Measurements from ENCODE around the gene APEX2.
"Not testable (repeated sequence)": the region's sequence is repeated elsewhere in the genome, so short reads cannot be mapped to it uniquely, and the experiment has no call there.

APEX2 gene, protein sequence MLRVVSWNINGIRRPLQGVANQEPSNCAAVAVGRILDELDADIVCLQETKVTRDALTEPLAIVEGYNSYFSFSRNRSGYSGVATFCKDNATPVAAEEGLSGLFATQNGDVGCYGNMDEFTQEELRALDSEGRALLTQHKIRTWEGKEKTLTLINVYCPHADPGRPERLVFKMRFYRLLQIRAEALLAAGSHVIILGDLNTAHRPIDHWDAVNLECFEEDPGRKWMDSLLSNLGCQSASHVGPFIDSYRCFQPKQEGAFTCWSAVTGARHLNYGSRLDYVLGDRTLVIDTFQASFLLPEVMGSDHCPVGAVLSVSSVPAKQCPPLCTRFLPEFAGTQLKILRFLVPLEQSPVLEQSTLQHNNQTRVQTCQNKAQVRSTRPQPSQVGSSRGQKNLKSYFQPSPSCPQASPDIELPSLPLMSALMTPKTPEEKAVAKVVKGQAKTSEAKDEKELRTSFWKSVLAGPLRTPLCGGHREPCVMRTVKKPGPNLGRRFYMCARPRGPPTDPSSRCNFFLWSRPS

DNA sequence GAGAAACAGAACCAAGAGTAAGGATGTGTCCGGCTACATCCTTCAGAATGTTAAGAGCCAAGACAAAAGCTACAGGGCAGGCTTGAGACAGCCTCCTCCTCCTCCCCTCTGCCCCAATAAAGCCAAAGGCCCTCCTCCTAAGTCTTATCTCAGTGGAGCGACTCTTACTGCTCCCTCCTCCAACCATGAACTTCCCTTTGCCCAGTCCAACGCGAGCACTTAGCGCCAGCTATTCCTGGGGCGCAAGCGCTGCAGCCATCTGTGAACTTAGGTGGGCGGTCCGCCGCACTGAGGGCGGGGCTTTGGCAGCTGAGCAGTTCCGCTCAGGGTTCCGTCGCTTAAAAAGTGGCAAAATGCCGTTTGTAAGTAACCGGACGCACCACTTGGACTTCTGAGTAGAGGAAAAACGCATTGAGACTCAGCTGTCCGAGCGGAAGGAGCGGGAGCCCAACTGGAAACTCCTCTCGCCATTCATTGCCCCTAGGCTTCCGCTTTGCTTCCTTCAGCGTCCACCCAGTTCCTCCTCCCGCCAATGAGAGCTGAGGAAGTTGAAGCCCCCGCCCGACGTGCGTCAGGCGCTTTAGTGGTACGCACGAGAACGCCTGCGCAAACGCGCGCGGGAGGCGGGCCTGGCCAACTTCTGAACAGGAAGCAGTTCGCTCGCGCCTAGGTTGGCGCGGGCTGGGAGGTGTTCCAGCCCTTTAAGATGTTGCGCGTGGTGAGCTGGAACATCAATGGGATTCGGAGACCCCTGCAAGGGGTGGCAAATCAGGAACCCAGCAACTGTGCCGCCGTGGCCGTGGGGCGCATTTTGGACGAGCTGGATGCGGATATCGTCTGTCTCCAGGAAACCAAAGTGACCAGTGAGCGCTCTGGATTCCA, at the start of gene APEX2:
APEX2 (plus strand) TSS at position 647 of the 882 bp plus-strand sequence; CDS start at position 707, 60 bp downstream.
- peak; percentile 95 to 96 for ATAC-seq

DNA sequence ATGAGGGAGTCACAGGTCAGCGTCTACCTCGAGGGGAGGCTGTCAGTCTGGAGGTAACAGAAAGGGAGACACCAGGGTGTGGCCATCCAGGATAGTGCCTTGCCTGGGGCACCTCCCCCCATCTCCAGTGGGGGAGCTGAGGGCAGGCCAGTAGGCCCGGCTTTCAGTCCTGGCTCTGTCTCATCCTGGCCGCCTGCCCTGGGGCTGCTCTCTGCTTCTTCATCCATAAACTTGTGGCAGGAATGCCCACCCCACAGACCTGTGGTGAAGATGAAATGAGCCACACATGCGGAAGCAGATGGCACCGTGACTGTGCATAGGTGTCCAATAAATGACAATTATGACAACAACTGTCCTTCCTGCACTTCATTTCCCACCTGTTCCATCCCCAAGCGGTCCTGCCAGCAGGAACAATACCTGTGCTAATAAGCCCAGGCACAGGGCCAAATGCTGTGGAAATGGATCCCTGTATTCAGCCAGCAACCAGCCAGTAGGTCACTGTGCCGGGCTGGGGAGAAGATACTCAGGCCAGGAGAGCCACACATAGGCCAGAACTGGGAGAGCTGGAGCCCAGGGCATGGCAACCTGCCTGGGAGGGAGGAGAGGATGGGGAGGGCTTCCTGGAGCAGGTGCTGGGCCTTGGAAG, 49.3 kb upstream of the APEX2 start:
- ATAC-seq = no peak

DNA sequence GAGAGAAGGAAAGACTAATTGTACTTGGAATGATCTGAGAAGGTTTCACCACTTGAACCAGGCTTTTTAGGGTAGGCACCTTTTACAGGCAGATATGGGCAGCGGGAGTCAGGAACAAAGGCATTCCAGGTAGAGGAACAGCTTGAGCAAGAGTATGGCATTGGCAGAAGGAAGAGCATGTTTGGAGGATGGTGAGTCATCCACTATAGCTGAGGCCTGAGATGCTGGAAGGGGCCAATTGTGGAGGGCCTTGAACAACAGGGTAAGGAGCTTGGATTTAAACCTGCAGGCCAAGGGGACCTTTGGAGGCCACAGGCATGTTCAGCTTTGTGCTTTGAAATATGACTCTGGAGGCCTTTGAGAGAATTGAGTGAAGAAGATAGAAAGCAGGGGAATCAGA, 38.4 kb upstream of the APEX2 start:
- ATAC-seq = no peak

DNA sequence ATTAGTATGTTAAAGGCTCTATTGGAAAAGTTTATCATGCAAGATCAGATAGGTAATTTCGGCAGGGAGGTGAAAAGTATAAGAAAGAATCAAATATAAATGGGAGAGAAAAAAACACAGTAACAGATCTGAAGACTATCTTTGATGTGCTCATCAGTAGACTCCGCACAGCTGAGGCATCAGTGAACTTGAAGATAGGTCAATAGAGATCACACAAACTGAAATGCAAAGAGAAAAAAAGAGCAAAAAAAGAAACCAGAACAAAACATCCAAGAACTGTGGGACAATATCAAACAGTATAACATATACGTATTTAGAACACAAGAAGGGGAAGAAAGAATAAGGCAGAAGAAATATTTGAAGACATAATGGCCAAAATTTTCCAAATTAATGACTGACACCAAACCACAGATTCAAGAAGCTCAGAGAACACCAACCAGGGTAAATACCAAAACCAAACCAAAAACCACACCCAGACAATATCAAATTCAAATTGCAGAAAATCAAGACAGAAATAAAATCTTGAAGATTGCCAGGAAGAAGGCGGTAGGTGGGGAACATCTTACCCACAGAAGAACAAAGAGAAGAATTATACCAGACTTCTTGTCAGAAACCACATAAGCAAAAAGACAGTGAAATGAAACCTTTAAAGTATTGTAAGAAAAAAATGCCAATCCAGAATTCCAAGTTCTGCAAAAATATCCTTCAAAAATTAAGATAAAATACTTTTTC, 35.2 kb upstream of the APEX2 start:
- no peak for ATAC-seq

DNA sequence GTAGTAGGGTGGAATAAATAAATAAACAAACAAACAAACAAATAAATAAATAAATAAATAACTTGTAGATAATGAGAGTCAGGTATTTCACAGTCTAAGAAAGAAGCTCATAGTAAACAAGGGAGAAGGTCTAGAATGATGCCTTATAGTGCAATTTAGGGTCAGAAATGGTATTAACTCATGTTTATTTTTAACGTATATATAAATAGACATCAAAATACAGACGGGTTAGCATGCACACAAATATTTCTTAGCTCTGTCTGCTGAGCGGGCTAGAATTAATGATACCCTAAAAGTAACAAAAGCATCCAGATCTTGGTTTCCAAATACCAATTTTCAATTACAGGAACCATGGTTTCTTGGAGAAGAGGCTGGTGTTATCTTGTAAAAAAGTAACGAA, 22.8 kb upstream of the APEX2 start:
- no peak for ATAC-seq

DNA sequence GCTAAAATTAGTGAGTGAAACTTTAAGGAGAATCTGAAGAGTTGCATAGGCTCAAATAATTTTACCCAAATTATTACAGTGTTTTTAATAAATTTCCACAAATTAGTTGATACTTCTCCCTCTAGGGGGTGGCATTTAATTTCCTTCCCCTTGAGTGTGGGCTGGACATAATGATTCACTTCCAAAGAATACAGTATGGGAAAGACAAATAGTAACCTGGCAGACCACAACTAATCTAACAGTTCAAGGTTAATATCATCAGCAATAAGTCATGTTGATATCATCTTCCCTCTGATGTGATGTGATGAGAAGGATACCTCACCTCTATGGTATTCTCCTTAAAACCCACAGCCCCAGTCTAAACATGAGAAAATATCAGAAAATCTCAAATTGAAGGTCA, 21.7 kb upstream of the APEX2 start:
- ATAC-seq = no peak

DNA sequence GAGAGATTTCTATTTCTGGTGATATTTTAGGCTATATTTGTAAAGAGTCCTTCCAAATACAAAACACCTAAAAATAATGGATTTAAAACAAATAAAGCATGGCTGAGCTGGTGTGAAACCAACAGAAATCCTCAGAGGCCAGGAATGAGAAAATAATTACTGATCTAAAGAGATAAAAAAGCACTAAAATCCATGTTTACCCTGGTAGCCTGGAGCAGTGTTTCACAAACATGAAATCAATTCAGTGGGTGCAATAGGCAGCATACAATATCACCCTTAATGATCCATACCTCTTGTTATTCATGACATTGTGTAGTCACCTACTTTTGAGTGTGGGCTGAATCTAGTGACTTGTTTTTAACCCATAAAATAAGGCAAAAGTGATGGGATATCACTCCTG, 20.7 kb upstream of the APEX2 start:
- no peak for ATAC-seq

DNA sequence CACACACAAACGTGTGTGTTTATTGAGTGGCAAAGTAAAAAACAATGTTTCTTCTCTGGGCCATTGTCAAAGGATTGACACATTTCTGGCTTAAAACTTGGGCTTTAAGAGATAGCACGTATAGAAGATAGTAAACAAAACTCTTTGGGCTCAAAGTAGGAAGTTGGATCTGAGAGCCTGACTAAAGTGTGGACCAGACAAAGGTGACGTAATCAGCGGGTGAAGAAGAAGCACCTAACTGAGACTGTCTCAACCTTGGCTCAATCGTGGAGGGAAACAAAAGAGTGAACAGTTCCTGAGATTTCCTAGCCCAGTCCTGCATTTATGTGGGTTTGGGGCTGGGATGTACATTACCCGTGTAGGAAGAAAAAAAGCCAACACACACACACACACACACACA, 19.8 kb upstream of the APEX2 start:
- no peak for ATAC-seq

DNA sequence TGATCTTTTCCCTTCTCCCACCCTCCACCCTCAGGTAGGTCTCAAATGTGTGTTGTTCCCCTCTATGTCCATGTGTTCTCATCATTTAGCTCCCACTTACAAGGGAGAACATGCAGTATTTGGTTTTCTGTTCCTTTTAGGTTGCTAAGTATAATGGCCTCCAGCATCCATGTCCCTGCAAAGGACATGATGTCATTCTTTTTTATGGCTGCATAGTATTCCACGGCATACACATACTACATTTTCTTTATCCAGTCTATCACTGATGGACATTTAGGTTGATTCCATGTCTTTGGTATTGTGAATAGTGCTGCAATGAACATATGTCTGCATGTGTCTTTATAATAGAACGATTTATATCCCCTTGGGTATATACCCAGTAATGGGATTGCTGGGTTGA, 16.9 kb upstream of the APEX2 start:
- ATAC-seq = not testable (repeated sequence)

DNA sequence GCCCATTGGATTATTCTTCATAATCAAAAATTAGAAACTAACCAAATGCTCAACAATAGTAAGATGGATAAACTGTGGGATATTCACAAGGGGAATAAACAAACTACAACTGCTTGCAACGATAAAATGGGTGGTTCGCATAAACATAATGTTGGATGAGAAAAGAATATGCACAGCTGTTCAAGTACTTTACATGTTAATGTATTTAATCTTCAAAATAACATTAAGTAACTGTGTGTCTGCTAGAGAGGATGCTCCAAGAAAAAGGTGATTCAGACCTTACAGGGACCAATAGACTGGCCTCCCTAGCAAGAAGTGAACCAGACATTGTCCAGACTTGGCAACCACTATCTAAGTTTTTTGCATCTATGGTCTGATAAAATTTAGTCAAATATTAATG, 8.5 kb upstream of the APEX2 start:
- ATAC-seq = no peak

DNA sequence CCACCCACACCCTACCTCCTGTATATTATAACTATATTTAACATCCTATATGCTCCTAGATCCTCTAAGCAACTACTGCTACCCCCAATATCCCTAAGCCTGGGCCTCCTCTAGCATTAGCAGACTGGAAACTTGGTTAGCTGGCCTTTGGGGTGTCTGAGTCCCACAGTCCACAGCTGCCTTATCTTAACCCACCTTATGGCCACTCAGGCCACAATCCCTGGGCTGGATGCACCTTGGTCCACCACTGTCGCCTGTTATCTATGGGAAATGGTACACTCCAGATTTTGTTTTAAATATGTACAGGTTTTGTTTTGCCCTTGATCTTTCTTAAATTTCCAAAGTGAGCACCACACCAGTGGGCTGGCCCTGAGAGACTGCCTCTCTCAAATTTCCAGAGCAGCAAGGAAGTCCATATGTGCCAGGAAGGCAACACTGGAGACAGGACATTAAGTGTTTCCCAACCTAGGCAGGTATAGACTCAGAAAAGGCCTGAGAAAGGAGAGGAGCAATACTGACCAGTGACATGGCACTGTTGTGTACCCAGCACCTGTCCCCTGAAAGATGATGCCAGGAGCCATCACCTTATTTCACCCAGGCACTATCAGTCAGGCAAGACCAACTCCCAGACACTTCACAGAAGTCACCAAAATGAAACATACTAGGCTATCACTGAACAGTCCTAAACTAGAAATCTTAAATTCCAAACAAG, 7.1 kb upstream of the APEX2 start:
- ATAC-seq = no peak

DNA sequence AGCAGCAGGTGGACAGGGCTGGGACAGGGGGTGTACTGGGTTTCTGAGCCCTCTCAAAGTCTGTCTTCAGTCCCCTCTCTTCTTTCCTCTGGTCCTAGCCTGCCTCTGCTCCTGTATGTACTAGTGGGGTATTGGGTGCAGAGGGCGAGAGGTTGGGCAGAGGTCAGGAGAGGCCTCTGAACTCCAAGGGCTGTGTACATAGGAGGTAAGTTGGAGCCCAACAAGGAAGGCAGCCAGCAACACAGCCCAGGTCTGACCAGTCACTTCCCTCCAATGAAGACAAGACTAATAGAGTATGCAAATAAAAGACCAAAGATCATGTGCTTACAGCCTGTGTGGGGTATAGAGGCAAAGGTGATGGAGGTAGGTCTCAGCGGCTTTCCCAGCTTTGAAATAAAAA, 6.1 kb upstream of the APEX2 start, which contains the start of gene PFKFB1:
PFKFB1 (minus strand) TSS at position 90 of the 400 bp plus-strand sequence. CDS start 181 bp downstream, outside the sequence.
- no peak for ATAC-seq

DNA sequence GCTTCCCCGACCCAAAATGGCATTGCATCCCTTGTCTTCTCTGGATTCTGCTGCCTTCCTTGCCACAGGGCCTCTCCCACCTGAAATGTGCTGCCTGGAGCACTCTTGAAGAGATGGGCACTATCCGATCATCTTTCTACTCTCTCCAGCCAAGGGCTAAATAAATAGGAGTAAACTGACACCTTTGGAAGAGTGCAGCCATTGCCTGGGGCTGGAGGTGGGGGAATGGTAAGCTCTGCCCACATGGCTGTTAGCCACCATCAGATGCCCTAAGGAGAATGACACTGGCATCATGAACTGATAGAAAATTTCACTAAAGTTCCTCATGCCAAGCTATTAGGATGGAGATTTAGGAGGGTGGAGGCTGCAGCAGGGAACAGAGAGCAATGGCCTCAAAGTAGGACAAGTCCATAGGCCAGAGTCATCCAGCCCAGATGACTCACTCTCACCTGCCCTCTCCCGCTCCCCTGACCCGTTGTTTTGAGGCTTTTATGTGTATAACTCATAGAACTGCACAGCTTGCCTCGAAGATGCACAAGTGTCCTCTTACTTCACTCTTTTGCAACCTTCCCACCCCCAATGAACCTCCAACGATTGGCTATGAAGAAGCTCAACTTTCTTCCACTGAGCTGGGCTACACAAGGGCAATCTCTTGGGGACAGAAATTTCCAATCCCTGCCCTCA, 5.4 kb upstream of the APEX2 start:
- no peak for ATAC-seq

DNA sequence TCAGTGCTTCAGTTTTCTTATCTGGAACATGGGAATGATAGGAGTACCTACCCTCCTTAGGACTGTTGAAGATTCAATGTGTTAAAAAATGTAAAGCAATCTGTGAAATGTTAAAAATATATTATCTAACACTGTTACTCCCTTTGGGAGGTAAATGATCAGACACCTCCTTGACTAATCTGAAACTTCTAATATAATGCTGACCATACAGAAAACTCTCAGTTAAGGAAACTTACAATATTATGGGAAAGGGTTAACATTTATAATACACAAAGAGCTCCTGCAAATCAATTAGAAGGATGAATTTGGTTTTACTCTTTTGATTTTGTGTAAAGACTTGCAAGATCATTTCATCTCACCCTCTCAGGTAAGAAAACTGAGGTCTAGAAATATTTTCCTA, 4.5 kb upstream of the APEX2 start:
- ATAC-seq = no peak

DNA sequence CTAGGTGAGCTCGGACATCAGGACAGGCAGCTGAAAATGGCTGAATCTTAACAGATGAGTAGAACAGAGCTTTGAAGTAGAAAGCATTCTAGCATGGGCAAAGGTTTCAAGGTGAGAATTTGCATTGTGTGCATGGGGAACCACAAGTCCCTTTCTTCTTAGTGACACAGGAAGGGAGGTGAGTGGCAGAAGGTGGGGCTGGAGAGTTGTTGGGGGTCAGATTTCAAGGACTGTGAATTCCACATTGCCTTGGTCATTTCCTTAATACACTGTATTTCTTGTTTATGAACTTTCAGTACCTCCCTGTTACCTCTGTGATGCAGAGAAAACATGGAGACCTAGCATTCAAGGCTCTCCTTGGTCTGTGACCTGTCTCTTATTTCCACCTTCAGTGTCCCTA, 4.1 kb downstream of the APEX2 start:
- ATAC-seq = no peak

DNA sequence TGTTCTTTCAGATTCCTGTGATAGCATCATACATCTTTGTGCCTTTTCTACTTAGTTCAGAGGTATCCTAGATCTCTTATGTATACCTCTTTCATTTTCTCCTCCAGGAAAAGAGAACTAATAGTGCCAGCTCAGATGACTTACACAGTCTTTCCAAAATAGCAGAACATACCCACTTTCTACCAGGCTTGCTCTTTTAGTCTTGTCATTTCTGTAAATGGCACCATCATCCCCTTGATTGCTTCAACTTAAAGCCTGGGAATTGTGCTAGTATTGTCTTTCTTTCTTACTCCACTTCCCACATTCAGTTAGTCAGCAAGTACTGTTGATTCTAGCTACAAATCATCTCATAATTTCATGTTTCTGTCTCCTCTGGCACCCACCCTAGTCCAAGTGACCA, 5.1 kb downstream of the APEX2 start:
- ATAC-seq = no peak

DNA sequence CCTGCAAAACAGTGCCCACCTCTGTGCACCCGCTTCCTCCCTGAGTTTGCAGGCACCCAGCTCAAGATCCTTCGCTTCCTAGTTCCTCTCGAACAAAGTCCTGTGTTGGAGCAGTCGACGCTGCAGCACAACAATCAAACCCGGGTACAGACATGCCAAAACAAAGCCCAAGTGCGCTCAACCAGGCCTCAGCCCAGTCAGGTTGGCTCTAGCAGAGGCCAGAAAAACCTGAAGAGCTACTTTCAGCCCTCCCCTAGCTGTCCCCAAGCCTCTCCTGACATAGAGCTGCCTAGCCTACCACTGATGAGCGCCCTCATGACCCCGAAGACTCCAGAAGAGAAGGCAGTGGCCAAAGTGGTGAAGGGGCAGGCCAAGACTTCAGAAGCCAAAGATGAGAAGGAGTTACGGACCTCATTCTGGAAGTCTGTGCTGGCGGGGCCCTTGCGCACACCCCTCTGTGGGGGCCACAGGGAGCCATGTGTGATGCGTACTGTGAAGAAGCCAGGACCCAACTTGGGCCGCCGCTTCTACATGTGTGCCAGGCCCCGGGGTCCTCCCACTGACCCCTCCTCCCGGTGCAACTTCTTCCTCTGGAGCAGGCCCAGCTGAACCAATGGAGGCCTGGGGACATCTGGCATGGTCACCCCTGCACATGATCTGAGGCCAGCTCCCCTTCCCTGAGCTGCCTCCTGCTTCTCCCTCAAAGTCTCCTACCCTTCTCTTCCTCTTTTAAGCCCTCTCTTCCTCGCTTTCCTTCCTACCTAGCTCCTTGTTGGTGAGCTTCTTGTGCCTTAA, 6.9 kb downstream of the APEX2 start:
- no peak for ATAC-seq

DNA sequence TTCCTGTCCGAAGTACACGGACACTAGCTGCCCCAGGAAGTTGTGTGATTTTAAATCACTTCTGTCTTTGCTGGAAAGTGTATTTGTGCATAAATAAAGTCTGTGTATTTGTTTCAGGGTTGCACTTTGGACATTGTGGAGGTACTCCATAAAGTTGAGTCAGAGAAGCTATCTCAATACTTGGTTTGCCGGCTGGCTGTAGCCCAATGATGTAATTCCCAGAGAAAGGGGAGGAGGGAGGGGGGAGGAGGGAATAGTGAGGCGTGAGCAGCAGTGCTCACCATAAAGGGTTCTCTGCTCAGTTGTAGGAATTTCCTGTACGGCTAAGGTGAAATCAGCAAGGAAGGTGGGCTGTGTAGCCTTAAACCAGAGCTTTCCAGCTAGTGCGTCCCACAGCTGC, 7.5 kb downstream of the APEX2 start:
- ATAC-seq = no peak

DNA sequence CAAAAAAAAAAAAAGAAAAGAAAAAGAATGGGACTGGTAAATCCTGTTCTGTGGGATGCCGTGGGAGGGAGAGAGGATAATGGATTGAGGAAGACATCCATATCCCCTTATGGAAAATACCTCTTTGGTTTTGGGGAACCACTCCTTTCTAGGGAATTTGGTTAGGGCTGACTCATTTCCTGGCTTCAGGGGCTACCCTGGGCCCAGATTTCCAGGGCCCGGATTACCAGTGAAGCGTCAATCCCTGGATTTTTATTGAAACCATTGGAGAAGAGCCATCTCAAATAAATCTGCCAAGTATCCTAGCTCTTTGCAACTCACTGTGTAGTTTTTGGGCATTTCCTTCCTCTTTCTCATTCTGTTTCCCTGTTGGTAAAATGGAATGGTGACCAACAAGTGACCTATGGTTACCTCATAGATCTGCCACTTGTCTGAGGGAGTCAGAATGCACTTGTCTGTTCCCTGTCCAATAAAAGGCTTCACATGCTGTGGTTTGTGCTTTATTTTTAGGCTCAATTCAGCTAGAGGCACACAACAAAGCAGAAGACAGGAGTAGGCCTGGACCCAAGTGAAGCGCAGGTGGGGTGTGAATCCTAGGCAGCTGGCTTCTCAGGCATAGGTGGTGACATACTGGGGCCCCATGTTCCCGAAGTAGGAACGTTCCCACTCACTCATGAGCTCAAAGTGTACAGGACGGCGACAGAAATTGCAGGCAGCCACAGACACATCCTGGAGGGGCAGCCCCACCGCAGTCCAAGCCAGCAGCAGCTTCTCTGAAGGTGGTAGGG, 8.6 kb downstream of the APEX2 start:
- ATAC-seq = no peak

Data from activated CD4-positive, CD25-positive, alpha-beta regulatory T cell treated with anti-CD3 and anti-CD28 coated beads, Interleukin-2, amount 50 U/mL, for 24 hours (primary cell).